ENCODE data around the gene LENEP.

The LENEP gene, protein sequence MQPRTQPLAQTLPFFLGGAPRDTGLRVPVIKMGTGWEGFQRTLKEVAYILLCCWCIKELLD

DNA sequence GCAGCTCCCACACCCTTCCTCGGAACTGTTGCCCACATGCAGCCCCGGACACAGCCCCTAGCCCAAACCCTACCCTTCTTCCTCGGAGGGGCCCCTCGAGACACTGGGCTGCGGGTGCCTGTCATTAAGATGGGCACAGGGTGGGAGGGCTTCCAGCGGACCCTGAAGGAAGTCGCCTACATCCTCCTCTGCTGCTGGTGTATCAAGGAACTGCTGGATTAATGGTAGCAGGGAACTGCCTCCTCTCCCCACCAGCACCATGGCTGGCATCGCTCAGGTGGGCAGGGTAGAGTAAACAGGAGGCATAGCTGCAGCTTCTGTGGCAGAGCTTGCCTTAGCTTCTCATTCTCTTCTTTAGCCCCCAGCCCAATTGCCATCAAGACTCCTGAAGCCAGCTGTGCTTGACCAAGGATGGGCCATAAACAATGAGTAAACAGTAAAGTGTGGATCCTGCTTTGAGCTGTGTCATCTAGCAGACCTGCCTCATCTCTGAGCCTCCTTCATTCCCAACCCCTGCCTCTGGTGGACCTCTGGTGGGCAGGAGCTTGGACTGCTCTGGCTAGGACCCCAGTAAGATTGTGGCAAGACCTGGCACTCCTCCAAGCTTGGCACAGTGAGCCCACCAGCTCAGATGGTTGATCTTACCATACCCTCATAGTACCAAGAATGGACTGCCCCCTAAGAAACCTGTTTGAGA is at the start of gene LENEP:
TSS of gene LENEP (plus strand) at position 15 of the 697 bp plus-strand sequence. CDS start at position 37, 22 bp downstream.
- H3K9me3 Mint-ChIP-seq = no peaks in the 10 kb centered on the region
- no peak within 1 kb of the TSS for H3K4me3 Mint-ChIP-seq
- DNase-seq (ENCODE audit: low spot score in 2 of 2) (no peak), ATAC-seq (no peak)
- peaks cover 29% of the 10 kb centered on the region for H3K4me1 Mint-ChIP-seq
- H3K27ac Mint-ChIP-seq = peak within 1 kb of the TSS; percentile 81
- peaks cover 30% of the 10 kb centered on the region for H3K36me3 Mint-ChIP-seq

DNA sequence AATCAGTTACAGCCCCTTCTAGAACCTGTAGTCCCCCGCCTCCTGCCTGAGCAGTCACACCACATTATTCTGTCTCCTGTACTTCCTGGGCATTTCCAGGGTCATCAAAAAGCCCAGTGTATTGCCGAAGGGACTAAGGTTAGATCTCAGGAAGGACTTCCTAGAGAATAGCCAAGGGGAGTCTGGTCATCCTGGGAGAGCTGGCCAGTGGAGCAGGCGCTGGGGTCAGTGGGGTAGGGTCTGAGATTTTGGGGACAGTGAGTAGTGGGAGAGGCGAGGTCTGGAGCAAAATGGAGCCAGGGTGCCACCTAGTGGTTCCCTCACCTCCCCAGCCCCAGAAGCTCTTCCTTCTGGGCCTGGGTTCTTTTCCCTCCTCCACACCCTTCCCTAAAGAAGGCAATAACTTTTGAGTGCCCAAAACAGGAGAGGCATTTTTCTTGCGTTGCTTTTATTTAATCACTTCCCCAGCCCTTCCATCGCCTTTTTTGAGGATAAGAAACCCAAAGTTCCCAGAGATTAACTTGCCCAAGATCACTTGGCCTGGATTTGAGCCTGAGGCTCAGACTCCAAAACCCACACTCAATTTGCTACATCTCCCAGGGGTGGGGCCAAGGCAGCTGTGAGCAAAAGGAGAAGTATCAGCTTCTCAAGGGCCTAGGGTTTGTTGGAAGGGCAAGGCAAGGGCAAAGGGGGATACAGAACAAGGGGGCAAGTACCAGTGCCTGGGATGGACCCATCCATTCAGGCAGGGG is 49.6 kb upstream of the LENEP start:
- H3K4me3 Mint-ChIP-seq = peak overlapping the region; percentile 49
- DNase-seq (ENCODE audit: low spot score in 2 of 2) (peak in 1 of 2 donors; percentile 67), ATAC-seq (no peak)
- peak overlapping the region; percentile 84 for H3K27ac Mint-ChIP-seq
- no peaks in the 10 kb centered on the region for H3K9me3 Mint-ChIP-seq
- peaks cover 55% of the 10 kb centered on the region for H3K36me3 Mint-ChIP-seq
- H3K4me1 Mint-ChIP-seq = peaks cover 67% of the 10 kb centered on the region

DNA sequence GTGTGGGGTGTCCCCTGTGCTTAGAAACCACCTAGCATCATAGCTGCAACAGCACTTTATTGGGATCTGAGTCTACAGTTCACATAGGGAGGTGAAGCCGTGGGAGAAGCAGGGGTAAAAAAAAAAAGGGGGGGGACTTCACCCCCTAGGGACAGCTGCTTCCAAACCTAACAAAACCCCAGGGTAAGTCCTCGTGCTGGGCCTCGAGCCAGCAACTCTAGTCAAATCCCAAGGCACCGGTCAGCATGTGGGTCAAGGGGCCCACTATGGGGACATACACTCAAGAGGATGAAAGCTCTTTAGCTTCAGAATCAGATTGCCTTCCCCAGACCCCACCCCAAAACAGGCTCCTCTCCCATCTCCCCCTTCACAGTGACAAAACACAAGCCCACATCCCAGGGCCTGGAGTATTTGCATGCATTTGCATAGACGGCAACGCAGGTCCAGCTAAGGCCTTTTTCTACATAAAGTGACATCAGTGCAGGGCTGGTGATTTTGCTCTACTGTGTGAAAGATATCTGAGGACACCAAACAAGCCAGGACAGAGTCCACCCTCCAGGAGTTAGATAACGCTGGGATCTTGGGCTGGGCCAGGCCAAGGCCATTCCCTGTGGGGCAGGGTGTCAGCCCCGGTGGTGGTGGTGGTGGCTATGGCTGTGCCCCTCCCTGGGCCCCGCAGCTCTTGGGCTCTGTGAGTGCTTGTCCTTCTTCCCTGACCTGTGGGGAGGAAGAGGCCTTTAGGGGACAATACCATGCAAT is 48.8 kb upstream of the LENEP start:
- DNase-seq (ENCODE audit: low spot score in 2 of 2) (no peak), ATAC-seq (no peak)
- peak overlapping the region; percentile 84 for H3K27ac Mint-ChIP-seq
- H3K36me3 Mint-ChIP-seq = peaks cover 58% of the 10 kb centered on the region
- H3K9me3 Mint-ChIP-seq = no peaks in the 10 kb centered on the region
- peaks cover 63% of the 10 kb centered on the region for H3K4me1 Mint-ChIP-seq
- H3K4me3 Mint-ChIP-seq = peak overlapping the region; percentile 49

DNA sequence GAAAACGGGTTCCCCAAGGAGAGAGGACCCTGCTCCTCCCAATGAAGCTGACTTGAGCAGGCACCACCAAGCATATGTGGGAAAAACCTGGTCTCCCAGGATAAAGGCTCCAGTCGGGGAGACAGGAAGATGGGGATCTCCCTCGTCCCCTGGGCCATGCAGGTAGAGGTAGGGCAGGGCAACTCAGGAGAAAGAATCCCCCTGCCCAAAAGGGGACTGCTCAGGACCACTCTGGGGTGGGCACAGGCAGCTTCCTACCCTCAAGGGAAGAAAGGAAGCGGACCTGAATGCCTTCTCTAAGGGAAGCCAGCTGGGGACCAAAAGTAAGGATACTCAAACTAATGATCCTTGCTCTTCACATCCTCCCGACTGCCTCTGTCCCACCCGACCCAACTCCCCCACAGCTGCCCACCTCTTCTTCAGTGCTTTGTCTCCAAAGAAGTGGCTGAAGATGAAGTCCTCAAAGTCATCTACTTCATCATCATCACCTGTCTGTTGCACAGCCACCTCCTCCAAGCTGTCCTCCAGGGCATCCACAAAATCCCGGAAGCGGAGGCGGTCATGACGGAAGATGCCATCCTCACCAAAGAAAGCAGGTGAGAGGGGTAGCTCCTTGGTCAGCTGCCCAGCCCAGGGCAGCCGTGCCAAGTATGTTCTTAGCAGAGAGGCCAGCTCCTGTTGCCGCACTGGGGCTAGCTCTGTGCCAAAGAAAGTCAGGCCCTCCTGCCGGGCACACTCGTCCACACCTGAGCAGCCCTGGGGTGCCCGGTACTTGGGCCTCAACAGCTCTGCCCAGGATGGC is 48.0 kb upstream of the LENEP start:
- Mint-ChIP-seq H3K9me3 (no peaks in the 10 kb centered on the region), H3K27ac (peak overlapping the region; percentile 84), H3K36me3 (peaks cover 60% of the 10 kb centered on the region), H3K4me3 (no peak overlapping the region), H3K4me1 (peaks cover 60% of the 10 kb centered on the region)
- ATAC-seq = no peak
- DNase-seq (ENCODE audit: low spot score in 2 of 2) = no peak

DNA sequence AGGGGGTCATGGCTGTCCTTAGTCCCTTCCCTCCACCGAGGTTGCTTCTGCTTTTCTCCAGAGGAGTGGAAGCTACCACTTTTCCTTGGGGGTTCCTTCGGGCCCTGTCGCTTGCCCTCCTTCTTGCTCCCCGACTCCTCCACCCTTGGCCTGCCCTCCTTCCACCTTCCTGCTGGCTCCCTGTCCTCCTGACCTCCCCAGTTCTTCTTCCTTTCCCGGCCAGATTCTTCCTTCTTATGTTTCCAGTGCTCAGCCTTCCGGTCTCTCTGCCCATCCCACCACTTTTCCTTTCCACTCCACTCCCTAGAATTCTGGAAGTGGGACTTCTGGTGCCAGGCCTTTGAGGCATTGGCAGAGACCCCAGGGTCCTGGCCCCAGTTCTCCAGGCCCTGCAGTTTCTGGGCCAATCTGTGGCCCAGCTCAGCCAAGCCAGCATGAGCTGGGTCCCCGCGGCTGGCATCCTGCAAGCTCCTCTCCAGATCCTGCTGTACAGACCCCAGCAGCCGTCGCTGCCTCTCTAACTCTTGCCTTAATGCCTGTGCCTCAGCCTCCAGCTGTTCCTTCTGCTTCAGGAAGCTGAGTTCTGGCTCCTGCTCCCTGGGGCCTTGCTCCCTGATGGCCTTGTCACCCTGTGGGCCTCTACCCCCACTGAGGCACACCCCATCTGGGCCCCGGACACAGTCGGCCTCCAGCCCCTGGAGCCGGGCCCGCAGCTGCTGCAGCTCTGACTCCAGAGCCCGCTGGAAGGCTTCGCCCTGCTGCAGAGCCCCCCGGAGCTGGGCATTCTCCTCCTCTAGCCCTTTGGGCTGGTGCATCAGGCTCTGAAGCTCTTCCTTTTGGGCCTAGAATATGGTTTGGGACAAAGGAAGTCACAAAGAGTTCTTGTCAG is 47.2 kb upstream of the LENEP start:
- H3K27ac Mint-ChIP-seq = peak overlapping the region; percentile 78
- no peaks in the 10 kb centered on the region for H3K9me3 Mint-ChIP-seq
- peaks cover 65% of the 10 kb centered on the region for H3K36me3 Mint-ChIP-seq
- H3K4me1 Mint-ChIP-seq = peaks cover 60% of the 10 kb centered on the region
- ATAC-seq (no peak), DNase-seq (ENCODE audit: low spot score in 2 of 2) (no peak)
- no peak overlapping the region for H3K4me3 Mint-ChIP-seq

DNA sequence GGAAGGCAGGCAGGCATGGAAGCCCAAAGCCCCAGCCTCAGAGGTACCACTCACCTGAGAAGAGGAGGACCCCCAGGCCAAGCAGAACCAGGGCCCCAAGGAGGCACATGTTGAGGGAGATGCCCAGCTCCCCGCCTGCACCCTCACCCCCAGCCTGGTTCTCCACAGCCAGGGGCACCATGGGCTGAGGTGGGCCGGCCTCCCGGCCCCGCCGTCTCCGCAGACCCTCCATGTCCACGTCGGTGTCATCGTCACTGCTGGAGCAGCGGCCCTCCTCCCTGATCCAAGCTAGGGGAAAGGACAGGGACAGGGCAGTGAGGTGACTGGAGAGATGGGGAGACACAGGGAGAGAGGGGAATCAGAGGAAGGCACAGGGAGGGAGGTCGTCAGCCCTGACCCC is 45.3 kb upstream of the LENEP start:
- Mint-ChIP-seq H3K36me3 (peaks cover 69% of the 10 kb centered on the region), H3K4me1 (peaks cover 60% of the 10 kb centered on the region), H3K4me3 (no peak overlapping the region), H3K9me3 (no peaks in the 10 kb centered on the region), H3K27ac (peak overlapping the region; percentile 74)
- DNase-seq (ENCODE audit: low spot score in 2 of 2) (no peak), ATAC-seq (no peak)

DNA sequence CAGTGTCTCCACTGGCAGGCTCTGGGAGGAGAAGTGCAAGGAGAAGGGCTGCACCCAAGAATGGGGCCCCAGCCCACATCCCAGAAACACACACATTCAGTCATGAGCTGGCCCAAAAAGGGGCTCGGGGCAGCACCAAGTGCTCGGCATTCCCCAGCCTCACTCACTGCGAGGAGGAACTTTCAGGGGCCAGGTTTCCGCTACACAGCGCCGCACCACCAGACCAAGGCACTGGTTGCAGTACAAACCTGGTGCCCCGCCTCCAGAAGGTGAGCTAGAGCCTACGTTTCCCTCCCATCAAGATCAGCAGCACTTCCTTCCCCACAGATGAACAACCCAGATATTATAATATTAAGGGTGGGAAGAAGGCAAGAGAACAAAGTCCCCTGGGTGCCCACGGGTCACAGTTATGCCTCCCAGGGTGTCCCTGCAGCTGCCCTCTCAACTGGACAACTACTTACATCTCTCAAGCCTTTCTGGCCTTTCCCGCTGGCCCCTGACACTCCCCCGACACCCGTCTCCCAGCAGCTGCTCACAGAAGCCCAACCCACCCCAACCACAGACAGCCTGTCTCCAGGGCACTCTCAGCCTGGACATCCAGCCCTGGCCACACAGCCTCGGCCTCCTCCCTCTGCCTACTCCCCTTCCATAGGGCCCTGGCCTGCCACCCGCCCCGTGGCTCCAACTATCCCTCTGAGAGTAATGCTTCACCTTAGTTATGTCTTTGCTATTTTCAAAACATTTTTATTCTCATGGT is 41.3 kb upstream of the LENEP start:
- H3K36me3 Mint-ChIP-seq = peaks cover 60% of the 10 kb centered on the region
- DNase-seq (ENCODE audit: low spot score in 2 of 2) = no peak
- H3K4me3 Mint-ChIP-seq = peak overlapping the region; percentile 95
- H3K4me1 Mint-ChIP-seq = peaks cover 76% of the 10 kb centered on the region
- H3K27ac Mint-ChIP-seq = peak overlapping the region; percentile 99
- peak; percentile 43 for ATAC-seq
- H3K9me3 Mint-ChIP-seq = no peaks in the 10 kb centered on the region

DNA sequence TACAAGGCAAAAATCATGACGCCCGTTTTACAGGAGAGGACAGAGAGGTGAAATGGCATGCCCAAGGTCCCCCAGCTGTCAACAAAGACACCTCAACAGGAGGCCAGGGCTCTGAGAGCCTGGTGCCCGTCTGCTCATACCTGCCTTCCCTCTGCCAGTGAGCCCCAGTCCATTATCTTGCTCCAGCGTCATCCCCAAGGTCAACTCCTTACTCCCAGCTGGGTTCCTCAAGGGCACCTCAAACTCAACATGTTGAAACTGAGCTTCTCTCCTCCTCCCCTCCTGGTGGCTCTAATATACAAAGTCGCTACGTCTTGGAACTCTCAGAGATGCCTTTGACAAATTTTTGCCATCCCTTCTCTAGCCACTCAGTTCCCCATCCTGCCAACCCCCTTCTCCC is 40.7 kb upstream of the LENEP start:
- Mint-ChIP-seq H3K9me3 (no peaks in the 10 kb centered on the region), H3K27ac (peak overlapping the region; percentile 99), H3K4me3 (peak overlapping the region; percentile 95), H3K36me3 (peaks cover 60% of the 10 kb centered on the region), H3K4me1 (peaks cover 80% of the 10 kb centered on the region)
- DNase-seq (ENCODE audit: low spot score in 2 of 2) = no peak
- no peak for ATAC-seq

DNA sequence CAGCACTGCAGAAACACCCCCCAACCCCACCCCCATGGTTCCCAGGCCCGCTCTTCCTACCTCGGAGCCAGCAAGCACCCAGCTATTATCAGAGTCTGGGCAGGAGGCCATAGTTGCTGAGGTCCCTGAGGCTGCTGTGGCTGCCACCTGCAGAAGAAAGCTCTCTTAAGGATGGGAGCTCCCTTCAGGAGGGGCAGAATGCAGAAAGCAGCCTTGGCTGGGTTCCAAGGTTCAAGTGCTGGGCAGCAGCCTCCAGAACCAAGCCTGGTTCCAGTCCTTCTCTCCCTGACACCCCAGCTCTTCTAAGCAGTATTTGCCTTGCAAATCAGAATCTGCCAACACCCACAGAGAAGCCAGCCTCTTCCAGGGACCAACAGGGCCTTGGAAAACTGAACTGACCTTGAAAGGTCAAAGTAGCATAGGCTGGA is 39.8 kb upstream of the LENEP start:
- Mint-ChIP-seq H3K27ac (peak overlapping the region; percentile 99), H3K36me3 (peaks cover 60% of the 10 kb centered on the region), H3K4me3 (peak overlapping the region; percentile 95), H3K9me3 (no peaks in the 10 kb centered on the region), H3K4me1 (peaks cover 76% of the 10 kb centered on the region)
- DNase-seq (ENCODE audit: low spot score in 2 of 2) = no peak
- no peak for ATAC-seq

DNA sequence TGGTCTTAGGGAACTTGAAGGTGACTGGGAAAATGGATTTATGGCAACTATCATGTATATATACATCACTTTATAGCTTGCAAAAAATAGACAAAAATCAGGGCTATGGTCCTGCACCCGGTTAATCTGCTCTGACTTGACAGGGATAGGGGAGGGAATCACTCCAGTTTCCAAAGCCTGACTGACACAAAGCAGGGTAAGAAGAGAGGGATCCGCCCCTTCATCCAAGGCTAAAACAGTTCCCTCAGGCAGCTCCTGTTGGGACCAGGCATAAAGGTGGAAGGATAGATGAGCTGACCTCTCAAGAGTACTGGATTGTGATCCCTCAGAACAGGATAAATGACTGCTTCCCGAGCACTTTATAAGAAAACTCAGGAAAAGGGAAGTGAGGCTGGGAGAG is 38.8 kb upstream of the LENEP start:
- Mint-ChIP-seq H3K4me1 (peaks cover 75% of the 10 kb centered on the region), H3K9me3 (no peaks in the 10 kb centered on the region), H3K36me3 (peaks cover 63% of the 10 kb centered on the region), H3K27ac (peak overlapping the region; percentile 99), H3K4me3 (peak overlapping the region; percentile 95)
- ATAC-seq (no peak), DNase-seq (ENCODE audit: low spot score in 2 of 2) (no peak)

DNA sequence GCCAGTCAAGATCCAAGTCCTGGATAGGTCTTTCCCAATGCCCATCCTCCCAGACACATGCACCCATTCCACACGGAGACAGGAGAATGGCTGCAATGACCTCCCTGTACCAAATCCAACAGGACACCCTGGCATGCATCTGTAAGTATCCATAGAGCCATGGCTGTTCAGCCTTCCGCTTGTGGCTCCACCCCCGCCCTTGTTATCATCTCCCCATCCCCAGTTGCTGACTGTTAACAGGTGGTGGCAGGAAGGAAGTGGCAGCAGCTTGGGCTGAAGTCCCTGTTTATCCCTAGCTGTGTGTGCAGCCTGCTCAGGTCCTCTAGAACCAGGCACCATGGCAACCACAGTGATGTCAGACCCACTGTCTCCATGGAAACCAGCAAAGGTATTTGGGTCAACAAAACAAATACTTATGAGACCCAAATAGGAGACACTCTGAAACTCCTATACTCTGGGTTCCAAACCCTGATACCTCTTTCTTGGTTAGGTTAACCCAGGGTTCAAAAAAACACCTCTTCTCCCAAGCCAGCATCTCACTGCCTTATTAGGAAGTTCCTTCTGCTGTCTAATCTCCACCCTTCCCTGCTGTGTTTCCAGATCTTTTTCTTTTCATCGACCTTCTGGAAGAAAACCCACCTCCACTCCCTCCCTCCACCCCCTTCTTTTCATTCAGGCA is 38.2 kb upstream of the LENEP start:
- Mint-ChIP-seq H3K36me3 (peaks cover 68% of the 10 kb centered on the region), H3K27ac (peak overlapping the region; percentile 99), H3K4me3 (peak overlapping the region; percentile 95), H3K4me1 (peaks cover 81% of the 10 kb centered on the region), H3K9me3 (no peaks in the 10 kb centered on the region)
- DNase-seq (ENCODE audit: low spot score in 2 of 2) = peak in 1 of 2 donors; percentile 83
- peak; percentile 89 for ATAC-seq

DNA sequence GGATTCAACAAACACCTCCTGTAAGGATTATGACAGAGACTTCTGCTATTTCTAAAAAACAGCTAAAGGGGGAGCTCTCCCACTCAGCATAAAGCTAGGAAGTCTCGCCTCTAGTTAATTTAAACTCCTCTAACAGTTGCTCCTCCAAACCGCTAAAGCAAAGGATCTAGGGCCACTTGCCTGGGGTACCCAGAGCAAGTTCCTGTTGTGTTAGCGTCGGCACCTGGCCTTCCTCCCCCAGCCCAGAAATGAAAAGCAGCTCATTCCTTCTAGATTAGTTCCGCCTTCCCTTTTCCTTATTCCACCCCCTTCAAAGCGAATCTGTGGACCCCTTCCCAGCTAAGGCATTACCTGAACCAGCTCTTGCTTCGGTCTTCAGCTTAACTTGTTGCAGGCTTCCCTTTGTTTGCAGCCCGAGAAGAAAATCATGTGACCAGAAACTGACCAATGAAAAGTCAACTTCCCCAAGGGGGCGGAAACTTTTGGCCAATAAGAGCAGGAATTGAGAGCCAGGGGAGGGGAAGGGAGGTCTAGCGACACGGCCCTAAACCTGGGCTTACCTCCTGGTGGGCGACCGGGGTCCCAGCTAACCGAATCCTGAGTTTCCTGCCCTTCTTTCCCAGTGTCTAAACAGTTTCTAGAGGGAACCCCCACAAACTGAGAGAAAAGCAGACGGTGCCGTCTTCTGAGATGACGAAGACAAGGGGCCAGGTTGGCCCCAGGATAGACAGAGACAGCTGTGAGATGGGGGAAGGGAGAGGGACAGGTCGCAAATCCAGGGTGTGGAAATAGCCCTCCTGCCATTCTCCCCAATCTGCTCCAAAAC is 37.5 kb upstream of the LENEP start, which contains the start of gene PBXIP1:
TSS of gene PBXIP1 (minus strand) at position 382 of the 826 bp plus-strand sequence. CDS start 2,378 bp downstream, outside the sequence.
- Mint-ChIP-seq H3K9me3 (no peaks in the 10 kb centered on the region), H3K4me1 (peaks cover 81% of the 10 kb centered on the region), H3K36me3 (peaks cover 63% of the 10 kb centered on the region), H3K4me3 (peak within 1 kb of the TSS; percentile 95), H3K27ac (peak within 1 kb of the TSS; percentile 99)
- ATAC-seq (peak; percentile 72), DNase-seq (ENCODE audit: low spot score in 2 of 2) (peak; percentile 67 to 90)
